Measurements from ENCODE around the gene NCAM1.

The NCAM1 gene

DNA sequence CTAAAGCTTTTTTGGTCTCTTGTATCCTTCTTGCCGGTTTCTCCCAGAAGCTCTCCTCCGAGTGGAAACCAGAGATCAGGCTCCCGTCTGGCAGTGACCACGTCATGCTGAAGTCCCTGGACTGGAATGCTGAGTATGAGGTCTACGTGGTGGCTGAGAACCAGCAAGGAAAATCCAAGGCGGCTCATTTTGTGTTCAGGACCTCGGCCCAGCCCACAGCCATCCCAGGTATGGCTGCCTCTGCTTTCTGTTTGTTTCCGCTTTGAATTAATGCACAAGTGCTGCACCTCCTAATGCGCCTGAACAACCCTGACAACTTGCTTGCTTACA lies 298.8 kb downstream of the NCAM1 start:
- H3K4me3 ChIP-seq (ENCODE audit: low read depth, low read length) = no peak overlapping the region
- TF ChIP-seq MYNN (tag by site-specific recombination; IDR thresholded peaks at IDR 0.05; ENCODE audit: borderline replicate concordance) = no peak
- no peak for TF ChIP-seq OVOL3 (tag by site-specific recombination; IDR thresholded peaks at IDR 0.05)
- TF ChIP-seq, protein P1, sequence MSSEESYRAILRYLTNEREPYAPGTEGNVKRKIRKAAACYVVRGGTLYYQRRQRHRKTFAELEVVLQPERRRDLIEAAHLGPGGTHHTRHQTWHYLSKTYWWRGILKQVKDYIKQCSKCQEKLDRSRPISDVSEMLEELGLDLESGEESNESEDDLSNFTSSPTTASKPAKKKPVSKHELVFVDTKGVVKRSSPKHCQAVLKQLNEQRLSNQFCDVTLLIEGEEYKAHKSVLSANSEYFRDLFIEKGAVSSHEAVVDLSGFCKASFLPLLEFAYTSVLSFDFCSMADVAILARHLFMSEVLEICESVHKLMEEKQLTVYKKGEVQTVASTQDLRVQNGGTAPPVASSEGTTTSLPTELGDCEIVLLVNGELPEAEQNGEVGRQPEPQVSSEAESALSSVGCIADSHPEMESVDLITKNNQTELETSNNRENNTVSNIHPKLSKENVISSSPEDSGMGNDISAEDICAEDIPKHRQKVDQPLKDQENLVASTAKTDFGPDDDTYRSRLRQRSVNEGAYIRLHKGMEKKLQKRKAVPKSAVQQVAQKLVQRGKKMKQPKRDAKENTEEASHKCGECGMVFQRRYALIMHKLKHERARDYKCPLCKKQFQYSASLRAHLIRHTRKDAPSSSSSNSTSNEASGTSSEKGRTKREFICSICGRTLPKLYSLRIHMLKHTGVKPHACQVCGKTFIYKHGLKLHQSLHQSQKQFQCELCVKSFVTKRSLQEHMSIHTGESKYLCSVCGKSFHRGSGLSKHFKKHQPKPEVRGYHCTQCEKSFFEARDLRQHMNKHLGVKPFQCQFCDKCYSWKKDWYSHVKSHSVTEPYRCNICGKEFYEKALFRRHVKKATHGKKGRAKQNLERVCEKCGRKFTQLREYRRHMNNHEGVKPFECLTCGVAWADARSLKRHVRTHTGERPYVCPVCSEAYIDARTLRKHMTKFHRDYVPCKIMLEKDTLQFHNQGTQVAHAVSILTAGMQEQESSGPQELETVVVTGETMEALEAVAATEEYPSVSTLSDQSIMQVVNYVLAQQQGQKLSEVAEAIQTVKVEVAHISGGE (tag by site-specific recombination; conservative IDR thresholded peaks at IDR 0.05; ENCODE audit: low read depth) = no peak
- TF ChIP-seq, protein P2, sequence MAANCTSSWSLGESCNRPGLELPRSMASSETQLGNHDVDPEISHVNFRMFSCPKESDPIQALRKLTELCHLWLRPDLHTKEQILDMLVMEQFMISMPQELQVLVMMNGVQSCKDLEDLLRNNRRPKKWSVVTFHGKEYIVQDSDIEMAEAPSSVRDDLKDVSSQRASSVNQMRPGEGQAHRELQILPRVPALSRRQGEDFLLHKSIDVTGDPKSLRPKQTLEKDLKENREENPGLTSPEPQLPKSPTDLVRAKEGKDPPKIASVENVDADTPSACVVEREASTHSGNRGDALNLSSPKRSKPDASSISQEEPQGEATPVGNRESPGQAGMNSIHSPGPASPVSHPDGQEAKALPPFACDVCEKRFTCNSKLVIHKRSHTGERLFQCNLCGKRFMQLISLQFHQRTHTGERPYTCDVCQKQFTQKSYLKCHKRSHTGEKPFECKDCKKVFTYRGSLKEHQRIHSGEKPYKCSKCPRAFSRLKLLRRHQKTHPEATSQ (tag by site-specific recombination; IDR thresholded peaks at IDR 0.05) = no peak
- no peak for TF ChIP-seq ZNF791 (tag by site-specific recombination; IDR thresholded peaks at IDR 0.05)
- TF ChIP-seq, protein P3, sequence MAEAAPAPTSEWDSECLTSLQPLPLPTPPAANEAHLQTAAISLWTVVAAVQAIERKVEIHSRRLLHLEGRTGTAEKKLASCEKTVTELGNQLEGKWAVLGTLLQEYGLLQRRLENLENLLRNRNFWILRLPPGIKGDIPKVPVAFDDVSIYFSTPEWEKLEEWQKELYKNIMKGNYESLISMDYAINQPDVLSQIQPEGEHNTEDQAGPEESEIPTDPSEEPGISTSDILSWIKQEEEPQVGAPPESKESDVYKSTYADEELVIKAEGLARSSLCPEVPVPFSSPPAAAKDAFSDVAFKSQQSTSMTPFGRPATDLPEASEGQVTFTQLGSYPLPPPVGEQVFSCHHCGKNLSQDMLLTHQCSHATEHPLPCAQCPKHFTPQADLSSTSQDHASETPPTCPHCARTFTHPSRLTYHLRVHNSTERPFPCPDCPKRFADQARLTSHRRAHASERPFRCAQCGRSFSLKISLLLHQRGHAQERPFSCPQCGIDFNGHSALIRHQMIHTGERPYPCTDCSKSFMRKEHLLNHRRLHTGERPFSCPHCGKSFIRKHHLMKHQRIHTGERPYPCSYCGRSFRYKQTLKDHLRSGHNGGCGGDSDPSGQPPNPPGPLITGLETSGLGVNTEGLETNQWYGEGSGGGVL (tag by site-specific recombination; IDR thresholded peaks at IDR 0.05) = no peak
- no peak for TF ChIP-seq HOXC10 (CRISPR knock-in tag; IDR thresholded peaks at IDR 0.05)
- TF ChIP-seq KLF16 (tag by site-specific recombination; IDR thresholded peaks at IDR 0.05) = no peak
- H3K27ac ChIP-seq (ENCODE audit: extremely low read depth, low read depth, low read length) = no peak overlapping the region
- H3K4me1 ChIP-seq (ENCODE audit: control insufficient read depth, insufficient read depth, low read length) = no peaks in the 10 kb centered on the region
- ChIA-PET POLR2A (no interaction called here), CTCF (no interaction called here)
- H3K9me3 ChIP-seq (ENCODE audit: control insufficient read depth, insufficient read depth, low read depth, low read length) = no peaks in the 10 kb centered on the region
- peaks cover 0 to 20% of the 10 kb centered on the region in 2 experiments; a peak in 1 of 3 replicates for H3K36me3 ChIP-seq (ENCODE audit: control insufficient read depth in 2 of 2, insufficient read depth in 1 of 2, low read length in 2 of 2)

DNA sequence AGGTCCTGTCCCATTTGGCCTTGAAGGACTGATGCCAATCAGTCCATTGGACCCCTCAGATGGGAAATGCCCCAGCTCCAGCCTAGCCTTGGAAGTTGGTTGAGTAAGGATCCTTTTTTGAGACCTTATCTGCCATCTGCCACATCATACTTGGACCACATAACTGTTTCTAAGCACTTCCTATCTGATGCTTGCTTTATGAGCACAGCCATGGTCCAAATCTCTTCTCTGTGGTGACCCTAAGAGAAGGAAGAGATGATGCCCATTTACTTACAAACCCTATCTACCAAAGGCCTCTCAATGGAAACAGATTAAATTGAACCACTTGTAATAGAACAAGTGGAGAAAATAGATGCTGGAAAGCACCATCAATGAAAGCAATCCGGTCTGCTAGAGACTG lies 299.3 kb downstream of the NCAM1 start:
- Histone ChIP-seq H3K27ac (ENCODE audit: extremely low read depth, low read depth, low read length) (no peak overlapping the region), H3K4me3 (ENCODE audit: low read depth, low read length) (no peak overlapping the region), H3K36me3 (ENCODE audit: control insufficient read depth in 2 of 2, insufficient read depth in 1 of 2, low read length in 2 of 2) (peaks cover 0 to 20% of the 10 kb centered on the region in 2 experiments; a peak in 1 of 3 replicates), H3K4me1 (ENCODE audit: control insufficient read depth, insufficient read depth, low read length) (no peaks in the 10 kb centered on the region), H3K9me3 (ENCODE audit: control insufficient read depth, insufficient read depth, low read depth, low read length) (no peaks in the 10 kb centered on the region)
- TF ChIP-seq ZBTB7A (tag by site-specific recombination; IDR thresholded peaks at IDR 0.05; ENCODE audit: low read depth) (no peak), ZNF660 (tag by site-specific recombination; IDR thresholded peaks at IDR 0.05) (no peak), ZNF140 (tag by site-specific recombination; IDR thresholded peaks at IDR 0.05) (no peak), ZNF560 (tag by site-specific recombination; IDR thresholded peaks at IDR 0.05; ENCODE audit: borderline replicate concordance) (no peak), ZNF501 (tag by site-specific recombination; IDR thresholded peaks at IDR 0.05) (no peak), GLI2 (tag by site-specific recombination; IDR thresholded peaks at IDR 0.05; ENCODE audit: borderline replicate concordance, low read depth) (no peak), ZBTB8A (tag by site-specific recombination; IDR thresholded peaks at IDR 0.05) (no peak), KLF9 (tag by site-specific recombination; IDR thresholded peaks at IDR 0.05; ENCODE audit: low read depth) (no peak), ZNF626 (tag by site-specific recombination; IDR thresholded peaks at IDR 0.05) (no peak), ZNF549 (tag by site-specific recombination; IDR thresholded peaks at IDR 0.05) (no peak)
- TF ChIP-seq, protein P4, sequence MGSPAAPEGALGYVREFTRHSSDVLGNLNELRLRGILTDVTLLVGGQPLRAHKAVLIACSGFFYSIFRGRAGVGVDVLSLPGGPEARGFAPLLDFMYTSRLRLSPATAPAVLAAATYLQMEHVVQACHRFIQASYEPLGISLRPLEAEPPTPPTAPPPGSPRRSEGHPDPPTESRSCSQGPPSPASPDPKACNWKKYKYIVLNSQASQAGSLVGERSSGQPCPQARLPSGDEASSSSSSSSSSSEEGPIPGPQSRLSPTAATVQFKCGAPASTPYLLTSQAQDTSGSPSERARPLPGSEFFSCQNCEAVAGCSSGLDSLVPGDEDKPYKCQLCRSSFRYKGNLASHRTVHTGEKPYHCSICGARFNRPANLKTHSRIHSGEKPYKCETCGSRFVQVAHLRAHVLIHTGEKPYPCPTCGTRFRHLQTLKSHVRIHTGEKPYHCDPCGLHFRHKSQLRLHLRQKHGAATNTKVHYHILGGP (tag by site-specific recombination; IDR thresholded peaks at IDR 0.05) = no peak
- TF ChIP-seq, protein P5, sequence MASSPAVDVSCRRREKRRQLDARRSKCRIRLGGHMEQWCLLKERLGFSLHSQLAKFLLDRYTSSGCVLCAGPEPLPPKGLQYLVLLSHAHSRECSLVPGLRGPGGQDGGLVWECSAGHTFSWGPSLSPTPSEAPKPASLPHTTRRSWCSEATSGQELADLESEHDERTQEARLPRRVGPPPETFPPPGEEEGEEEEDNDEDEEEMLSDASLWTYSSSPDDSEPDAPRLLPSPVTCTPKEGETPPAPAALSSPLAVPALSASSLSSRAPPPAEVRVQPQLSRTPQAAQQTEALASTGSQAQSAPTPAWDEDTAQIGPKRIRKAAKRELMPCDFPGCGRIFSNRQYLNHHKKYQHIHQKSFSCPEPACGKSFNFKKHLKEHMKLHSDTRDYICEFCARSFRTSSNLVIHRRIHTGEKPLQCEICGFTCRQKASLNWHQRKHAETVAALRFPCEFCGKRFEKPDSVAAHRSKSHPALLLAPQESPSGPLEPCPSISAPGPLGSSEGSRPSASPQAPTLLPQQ (tag by site-specific recombination; IDR thresholded peaks at IDR 0.05) = no peak
- TF ChIP-seq, protein P6, sequence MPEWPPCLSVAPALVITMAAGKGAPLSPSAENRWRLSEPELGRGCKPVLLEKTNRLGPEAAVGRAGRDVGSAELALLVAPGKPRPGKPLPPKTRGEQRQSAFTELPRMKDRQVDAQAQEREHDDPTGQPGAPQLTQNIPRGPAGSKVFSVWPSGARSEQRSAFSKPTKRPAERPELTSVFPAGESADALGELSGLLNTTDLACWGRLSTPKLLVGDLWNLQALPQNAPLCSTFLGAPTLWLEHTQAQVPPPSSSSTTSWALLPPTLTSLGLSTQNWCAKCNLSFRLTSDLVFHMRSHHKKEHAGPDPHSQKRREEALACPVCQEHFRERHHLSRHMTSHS (tag by site-specific recombination; IDR thresholded peaks at IDR 0.05) = no peak
- TF ChIP-seq, protein P7, sequence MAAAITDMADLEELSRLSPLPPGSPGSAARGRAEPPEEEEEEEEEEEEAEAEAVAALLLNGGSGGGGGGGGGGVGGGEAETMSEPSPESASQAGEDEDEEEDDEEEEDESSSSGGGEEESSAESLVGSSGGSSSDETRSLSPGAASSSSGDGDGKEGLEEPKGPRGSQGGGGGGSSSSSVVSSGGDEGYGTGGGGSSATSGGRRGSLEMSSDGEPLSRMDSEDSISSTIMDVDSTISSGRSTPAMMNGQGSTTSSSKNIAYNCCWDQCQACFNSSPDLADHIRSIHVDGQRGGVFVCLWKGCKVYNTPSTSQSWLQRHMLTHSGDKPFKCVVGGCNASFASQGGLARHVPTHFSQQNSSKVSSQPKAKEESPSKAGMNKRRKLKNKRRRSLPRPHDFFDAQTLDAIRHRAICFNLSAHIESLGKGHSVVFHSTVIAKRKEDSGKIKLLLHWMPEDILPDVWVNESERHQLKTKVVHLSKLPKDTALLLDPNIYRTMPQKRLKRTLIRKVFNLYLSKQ (tag by site-specific recombination; IDR thresholded peaks at IDR 0.05; ENCODE audit: borderline replicate concordance) = no peak
- ChIA-PET POLR2A (no interaction called here), CTCF (no interaction called here)

Data from HEK293 (cell line).